Esophagus muscularis mucosa (tissue), 4 donors: Measurements from ENCODE around the gene GTPBP6. TPM values are rescaled to one million over a fixed set of nuclear protein-coding genes. Genes with fewer than 3 reads are reported as not detected.

ENCODE experiments used
- DNase-seq: peaks from one replicate; pipeline ENCODE4 v3.0.0-alpha.2; 2017; ENCODE audit errors: extremely low spot score
- H3K27ac ChIP-seq, 4 donors: fragments of 200-600 bp; sonication (generic); replicated peaks in 1 of 4; 1 replicate in 3 of 4; 2 replicates in 1 of 4; pipeline ENCODE4 v1.5.1; 2016 to 2019; ENCODE audit warnings: mild to moderate bottlenecking in 1 of 4
- H3K27me3 ChIP-seq, 4 donors: fragments of 200-600 bp; sonication (generic); one replicate each; pipeline versions ENCODE4 v1.5.1 to v1.6.0; 2016 to 2019
- H3K36me3 ChIP-seq, 4 donors: fragments of 200-600 bp; sonication (generic); one replicate each; pipeline ENCODE4 v1.5.1; 2016 to 2019
- H3K4me1 ChIP-seq, 4 donors: fragments of 200-600 bp; sonication (generic); one replicate each; pipeline ENCODE4 v1.5.1; 2016 to 2019
- H3K4me3 ChIP-seq, 4 donors: fragments of 200-600 bp; sonication (generic); 1 replicate in 2 of 4; 2 replicates in 2 of 4; pipeline ENCODE4 v1.5.1; 2016 to 2019; ENCODE audit warnings: mild to moderate bottlenecking in 4 of 4, moderate library complexity in 1 of 4
- H3K9me3 ChIP-seq, 4 donors: fragments of 200-600 bp; sonication (generic); 1 replicate in 3 of 4; 2 replicates in 1 of 4; pipeline ENCODE4 v1.5.1; 2016 to 2019
- EP300 ChIP-seq: sonication (generic); formaldehyde crosslinking; IDR thresholded peaks from one replicate; pipeline ENCODE4 v1.6.1; 2017; ENCODE audit warnings: antibody characterized with exemption
- POLR2A ChIP-seq: fragments of 450-650 bp; IDR thresholded peaks from one replicate; pipeline ENCODE4 v1.6.1; 2017; ENCODE audit warnings: antibody characterized with exemption, moderate library complexity, mild to moderate bottlenecking, low read depth
- POLR2AphosphoS5 ChIP-seq, 2 donors: sonication (generic); formaldehyde crosslinking; IDR thresholded peaks; one replicate each; pipeline ENCODE4 v1.6.1; 2017; ENCODE audit warnings: antibody characterized with exemption in 2 of 2
- WGBS: methylation state at CpG from one replicate; pipeline ENCODE4 v1.1.5; 2018; 5-methylcytosine and 5-hydroxymethylcytosine counted together
- intact Hi-C: fragments of 100-400 bp; cut with DNase I; formaldehyde crosslinking; loops from one replicate; pipeline ENCODE4 v1.15.1; 2023
- total RNA-seq, 4 donors: library from RNA; depleted of rRNA; stranded (reverse); fragments of >200 nt; gene quantifications; one replicate each; pipeline versions ENCODE4 v1.1.0 to v1.2.1, GENCODE V29; 2016
- TF ChIP-seq, protein P1 (sequence below), 3 experiments: fragments of 200-600 bp in 2 of 3; fragments of 450-650 bp in 1 of 3; sonication (generic) in 2 of 3; IDR thresholded peaks; one replicate each; pipeline ENCODE4 v1.5.1; 2017 to 2019; ENCODE audit warnings: antibody characterized with exemption in 3 of 3, mild to moderate bottlenecking in 2 of 3, moderate library complexity in 1 of 3

Gene GTPBP6, protein sequence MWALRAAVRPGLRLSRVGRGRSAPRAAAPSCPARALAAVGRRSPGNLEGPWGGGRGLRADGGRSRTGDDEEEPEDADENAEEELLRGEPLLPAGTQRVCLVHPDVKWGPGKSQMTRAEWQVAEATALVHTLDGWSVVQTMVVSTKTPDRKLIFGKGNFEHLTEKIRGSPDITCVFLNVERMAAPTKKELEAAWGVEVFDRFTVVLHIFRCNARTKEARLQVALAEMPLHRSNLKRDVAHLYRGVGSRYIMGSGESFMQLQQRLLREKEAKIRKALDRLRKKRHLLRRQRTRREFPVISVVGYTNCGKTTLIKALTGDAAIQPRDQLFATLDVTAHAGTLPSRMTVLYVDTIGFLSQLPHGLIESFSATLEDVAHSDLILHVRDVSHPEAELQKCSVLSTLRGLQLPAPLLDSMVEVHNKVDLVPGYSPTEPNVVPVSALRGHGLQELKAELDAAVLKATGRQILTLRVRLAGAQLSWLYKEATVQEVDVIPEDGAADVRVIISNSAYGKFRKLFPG
- 10 to 100 TPM; 31.6 to 61.4 (median 55.5) TPM for total RNA-seq

DNA sequence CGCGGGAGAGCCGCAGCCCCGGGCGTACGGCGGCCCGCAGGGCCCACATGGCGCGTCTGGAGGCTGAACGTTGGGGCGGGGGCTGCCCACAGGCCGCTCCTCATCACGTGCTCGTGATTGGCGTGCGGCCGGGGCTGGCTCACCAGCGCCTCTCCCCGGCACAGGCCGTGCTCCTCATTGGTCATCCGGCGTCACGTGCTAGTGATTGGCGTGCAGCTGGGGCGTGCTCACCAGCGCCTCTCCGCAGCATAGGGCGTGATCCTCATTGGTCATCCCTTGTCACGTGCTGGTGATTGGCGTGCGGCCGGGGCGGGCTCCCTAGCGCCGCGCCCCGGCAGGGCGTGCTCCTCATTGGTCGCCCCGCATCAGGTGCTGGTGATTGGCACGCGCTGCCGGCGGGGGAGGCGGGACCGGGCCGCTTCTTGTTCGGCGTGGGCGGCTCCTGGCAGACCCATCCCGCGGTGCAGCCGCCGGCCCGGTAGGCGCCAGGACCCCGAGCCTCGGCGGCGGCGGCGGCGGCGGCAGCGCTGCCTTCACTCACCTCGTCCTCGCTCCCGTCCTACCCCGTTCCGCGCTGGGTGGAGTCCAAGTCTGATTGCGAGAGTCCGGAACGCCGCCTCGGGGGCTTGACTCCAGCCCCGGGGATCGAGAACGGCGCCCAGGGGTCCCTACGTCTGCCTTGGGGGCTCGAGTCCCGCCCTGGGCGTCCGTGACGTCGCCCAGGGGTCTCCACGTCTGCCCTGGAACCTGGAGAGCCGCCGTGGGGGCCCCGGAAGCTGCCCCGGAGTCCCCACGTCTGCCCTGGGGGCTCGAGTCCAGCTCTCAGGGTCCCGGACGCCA is at the start of gene GTPBP6:
Gene GTPBP6, minus strand, starts transcription at position 58 of the 840 bp plus-strand sequence. Its CDS starts 9 bp downstream, at position 49.
- Histone ChIP-seq H3K9me3 (no peaks in the 10 kb centered on the region), H3K27me3 (peaks cover 0 to 1% (median 0%) of the 10 kb centered on the region in 4 donors), H3K36me3 (peaks cover 16 to 24% (median 22%) of the 10 kb centered on the region in 4 donors), H3K4me3 (peak within 1 kb of the TSS; percentile 94 to 99 (median 96)), H3K4me1 (peaks cover 20 to 51% (median 39%) of the 10 kb centered on the region in 4 donors), H3K27ac (peak within 1 kb of the TSS; percentile 87 to 99 (median 98))
- intact Hi-C loops = loop anchor here (2.0 to 5.0 kb wide), 2 partner anchors 37 to 68 kb away; partner anchors contain the start of genes PLCXD1 and PPP2R3B
- peak; percentile 100 for DNase-seq
- WGBS = 1% methylated on average over 48 of the region's 97 CpGs
- TF ChIP-seq EP300 (no peak), POLR2A (peak; percentile 37), POLR2AphosphoS5 (IDR thresholded peaks at IDR 0.05) (peak; percentile 79 to 87)
- TF ChIP-seq, protein P1, sequence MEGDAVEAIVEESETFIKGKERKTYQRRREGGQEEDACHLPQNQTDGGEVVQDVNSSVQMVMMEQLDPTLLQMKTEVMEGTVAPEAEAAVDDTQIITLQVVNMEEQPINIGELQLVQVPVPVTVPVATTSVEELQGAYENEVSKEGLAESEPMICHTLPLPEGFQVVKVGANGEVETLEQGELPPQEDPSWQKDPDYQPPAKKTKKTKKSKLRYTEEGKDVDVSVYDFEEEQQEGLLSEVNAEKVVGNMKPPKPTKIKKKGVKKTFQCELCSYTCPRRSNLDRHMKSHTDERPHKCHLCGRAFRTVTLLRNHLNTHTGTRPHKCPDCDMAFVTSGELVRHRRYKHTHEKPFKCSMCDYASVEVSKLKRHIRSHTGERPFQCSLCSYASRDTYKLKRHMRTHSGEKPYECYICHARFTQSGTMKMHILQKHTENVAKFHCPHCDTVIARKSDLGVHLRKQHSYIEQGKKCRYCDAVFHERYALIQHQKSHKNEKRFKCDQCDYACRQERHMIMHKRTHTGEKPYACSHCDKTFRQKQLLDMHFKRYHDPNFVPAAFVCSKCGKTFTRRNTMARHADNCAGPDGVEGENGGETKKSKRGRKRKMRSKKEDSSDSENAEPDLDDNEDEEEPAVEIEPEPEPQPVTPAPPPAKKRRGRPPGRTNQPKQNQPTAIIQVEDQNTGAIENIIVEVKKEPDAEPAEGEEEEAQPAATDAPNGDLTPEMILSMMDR (IDR thresholded peaks at IDR 0.05) = peak in 1 of 3 experiments; percentile 13

DNA sequence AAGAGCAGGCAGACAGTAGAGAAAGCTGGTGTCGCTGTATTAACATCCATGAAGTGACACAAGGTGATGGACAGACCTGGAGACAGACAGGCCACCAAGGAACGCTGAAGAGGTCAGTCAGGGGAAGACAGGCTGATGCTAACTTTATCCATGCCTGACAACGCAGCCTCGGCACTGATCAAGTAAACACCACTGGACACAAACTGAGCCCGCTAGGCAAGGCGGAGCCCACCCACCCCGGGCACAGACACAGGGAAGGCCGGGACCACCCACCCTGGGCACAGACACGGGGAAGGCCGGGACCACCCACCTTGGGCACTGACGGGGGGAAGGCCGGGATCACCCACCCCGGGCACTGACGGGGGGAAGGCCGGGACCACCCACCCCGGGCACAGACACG is 49.3 kb upstream of the GTPBP6 start:
- no peak for DNase-seq
- Histone ChIP-seq H3K4me1 (peaks cover 0 to 4% (median 4%) of the 10 kb centered on the region in 4 donors), H3K27ac (no peak overlapping the region), H3K9me3 (no peaks in the 10 kb centered on the region), H3K27me3 (peaks cover 0 to 42% (median 2%) of the 10 kb centered on the region in 4 donors), H3K4me3 (no peak overlapping the region), H3K36me3 (peaks cover 0 to 4% (median 0%) of the 10 kb centered on the region in 4 donors)
- no peak for TF ChIP-seq POLR2A
- no peak for TF ChIP-seq EP300
- TF ChIP-seq POLR2AphosphoS5 (IDR thresholded peaks at IDR 0.05) = no peak
- TF ChIP-seq, protein P1 (IDR thresholded peaks at IDR 0.05) = no peak
- intact Hi-C loops = no loop called here
- 87% methylated on average over 4 of the region's 17 CpGs for WGBS

DNA sequence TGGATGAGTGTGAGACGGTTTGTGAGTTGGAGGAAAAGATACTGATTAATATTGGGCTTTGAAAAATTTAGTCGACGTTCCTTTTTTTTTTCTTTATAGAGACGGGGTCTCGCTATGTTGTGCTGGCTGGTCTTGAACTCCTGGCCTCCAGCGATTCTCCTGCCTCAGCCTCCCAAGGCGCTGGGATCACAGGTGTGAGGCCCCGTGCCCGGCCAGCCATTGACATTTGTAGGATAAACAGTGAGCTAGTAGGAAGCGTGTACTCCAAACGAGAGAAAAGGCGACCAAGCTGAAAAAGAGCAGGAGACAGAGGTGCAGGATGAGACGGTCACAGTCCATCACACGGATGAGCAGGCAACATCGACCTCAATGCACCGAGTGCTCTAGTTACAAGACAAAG is 48.8 kb upstream of the GTPBP6 start:
- TF ChIP-seq, protein P1 (IDR thresholded peaks at IDR 0.05) = no peak
- TF ChIP-seq POLR2A (no peak), EP300 (no peak), POLR2AphosphoS5 (IDR thresholded peaks at IDR 0.05) (no peak)
- H3K27ac ChIP-seq = no peak overlapping the region
- no peaks in the 10 kb centered on the region for H3K4me1 ChIP-seq
- intact Hi-C loops = no loop called here
- H3K4me3 ChIP-seq = no peak overlapping the region
- DNase-seq = no peak
- H3K9me3 ChIP-seq = no peaks in the 10 kb centered on the region
- WGBS = 92% methylated on average over 16 of the region's 16 CpGs
- H3K27me3 ChIP-seq = peaks cover 0 to 36% (median 0%) of the 10 kb centered on the region in 4 donors
- peaks cover 0 to 4% (median 0%) of the 10 kb centered on the region in 4 donors for H3K36me3 ChIP-seq

DNA sequence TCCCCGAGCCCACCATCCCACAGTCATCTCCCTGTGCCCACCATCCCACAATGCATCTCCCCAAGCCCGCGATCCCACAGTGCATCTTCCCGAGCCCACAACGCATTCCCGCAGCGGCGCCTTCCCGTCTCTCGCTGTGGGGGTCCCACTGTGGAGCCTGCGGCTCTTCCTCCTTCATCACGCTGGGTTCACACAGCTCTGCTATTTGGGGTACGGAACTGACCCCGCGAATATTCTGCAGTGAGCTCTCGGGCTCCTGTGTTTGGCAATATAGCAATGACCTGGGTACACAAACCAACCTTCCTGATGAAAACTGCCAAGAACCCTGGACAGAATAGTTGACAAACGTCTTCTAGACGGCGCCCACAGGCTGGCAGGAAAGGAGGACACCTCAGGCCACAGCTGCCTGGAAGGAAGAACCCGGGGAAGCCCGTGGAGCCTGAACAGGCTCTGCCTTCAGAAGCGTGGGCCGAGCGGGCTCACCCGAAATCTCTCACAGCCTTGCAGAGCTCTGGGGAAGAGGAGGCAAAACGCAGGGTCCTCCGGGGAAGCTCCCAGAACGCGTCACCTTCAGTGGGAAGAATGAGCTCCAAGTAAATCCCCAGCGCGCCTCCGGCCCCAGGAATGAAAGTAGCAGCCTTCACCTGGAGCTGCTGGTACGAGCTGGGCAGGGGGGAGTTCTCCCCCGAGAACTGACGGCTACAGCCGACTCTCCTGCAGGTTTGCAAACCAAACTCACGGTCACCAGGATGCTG is 45.2 kb upstream of the GTPBP6 start:
- no peak for DNase-seq
- TF ChIP-seq EP300 (no peak), POLR2AphosphoS5 (IDR thresholded peaks at IDR 0.05) (no peak), POLR2A (no peak)
- TF ChIP-seq, protein P1 (IDR thresholded peaks at IDR 0.05) = no peak
- WGBS = 97% methylated on average over 26 of the region's 37 CpGs

More for the DNA sequence above, 45.2 kb upstream of the GTPBP6 start:
- Histone ChIP-seq H3K9me3 (peaks cover 0 to 26% (median 12%) of the 10 kb centered on the region in 4 donors), H3K27me3 (peaks cover 0 to 8% (median 0%) of the 10 kb centered on the region in 4 donors), H3K4me3 (no peak overlapping the region), H3K27ac (no peak overlapping the region), H3K4me1 (no peaks in the 10 kb centered on the region), H3K36me3 (peaks cover 0 to 32% (median 24%) of the 10 kb centered on the region in 4 donors)
- intact Hi-C loops = no loop called here
